ENCODE results near the gene ABCA7. TPM values are rescaled to one million over a fixed set of nuclear protein-coding genes. Genes with fewer than 3 reads are reported as not detected.
A peak's percentile ranks its signal among the peaks of the same experiment; 100 is the strongest.

The ABCA7 gene
- total and polyA plus RNA-seq, 4 experiments from 2014 or later, result 10.7 to 319 (median 162) TPM

DNA sequence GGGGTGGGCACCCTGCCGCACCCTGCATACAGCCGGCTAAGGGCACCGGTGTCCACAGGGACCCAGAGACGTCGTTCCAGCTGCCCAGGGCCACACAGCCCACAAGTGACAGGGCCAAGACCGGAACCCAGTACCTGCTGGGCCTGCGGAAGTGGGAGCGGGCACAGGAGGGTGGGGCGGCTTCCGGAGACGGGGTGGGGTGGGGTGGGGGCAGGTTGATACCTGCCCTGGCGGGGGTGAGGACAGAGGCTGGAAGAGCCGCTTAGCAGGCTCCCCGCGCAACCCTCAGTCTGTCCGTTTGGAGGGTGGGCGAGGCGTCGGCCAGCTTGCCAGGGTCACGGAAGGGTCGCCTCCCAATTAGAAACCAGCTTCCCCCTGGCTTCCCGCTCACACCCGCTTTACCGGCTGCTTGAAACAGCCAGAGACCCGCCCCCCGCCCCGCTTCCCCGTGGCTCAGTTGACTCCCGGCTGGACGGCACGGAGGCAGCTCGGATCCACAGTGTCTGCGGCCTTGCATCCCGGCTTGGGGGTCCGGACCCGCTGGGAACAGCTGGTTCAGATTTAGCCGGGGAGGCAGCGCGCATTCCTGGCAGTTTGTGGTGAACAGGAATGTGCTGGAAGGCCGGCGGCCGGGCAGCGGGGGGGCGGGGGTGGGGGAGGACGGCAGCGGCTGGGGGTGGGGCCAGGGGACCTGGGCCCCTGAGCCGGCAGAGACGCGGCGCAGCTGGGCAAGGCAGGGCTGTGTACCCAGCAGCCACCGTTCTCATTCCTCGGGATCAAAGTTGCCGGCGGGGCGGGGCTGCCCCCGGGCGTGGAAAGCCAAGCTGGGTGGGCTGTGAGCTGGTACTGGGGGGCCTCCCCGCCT lies 11.6 kb upstream of the ABCA7 start:
- Mint-ChIP-seq H3K27ac (peak overlapping the region; percentile 89 to 98 (median 93)), H3K36me3 (peaks cover 12 to 28% of the 10 kb centered on the region in 2 donors), H3K4me1 (peaks cover 10 to 40% (median 27%) of the 10 kb centered on the region in 4 donors), H3K4me3 (peak overlapping the region; percentile 89 to 98 (median 97)), H3K27me3 (no peaks in the 10 kb centered on the region), H3K9me3 (peaks cover 0 to 3% (median 0%) of the 10 kb centered on the region in 8 donors)
- POLR2A ChIA-PET (ENCODE audit: partially characterized antibody), result interaction anchor here (0.7 to 21.2 kb wide), 28 partner anchors 10 to 247 kb away, joined by 3 to 1029 read pairs (median 6); partner anchors contain the start of genes ABCA7, ARHGAP45, CIRBP and FAM174C
- Histone ChIP-seq H3K4me3 (ENCODE audit: low read length in 2 of 2) (peak overlapping the region; percentile 91 to 97), H3K4me1 (ENCODE audit: insufficient read depth, low read length) (peaks cover 49% of the 10 kb centered on the region), H3K36me3 (ENCODE audit: insufficient read depth, low read length) (peaks cover 18% of the 10 kb centered on the region), H3K27ac (ENCODE audit: low read depth, low read length) (peak overlapping the region; percentile 83), H3K9me3 (ENCODE audit: control insufficient read depth in 1 of 2, low read length in 2 of 2) (no peaks in the 10 kb centered on the region), H3K27me3 (ENCODE audit: insufficient read depth, low read length) (no peaks in the 10 kb centered on the region)
- peak; percentile 65 to 79 (median 75) for DNase-seq
- CTCF ChIA-PET (ENCODE audit: partially characterized antibody), result interaction anchor here (0.8 to 4.5 kb wide), 8 partner anchors 10 to 238 kb away, joined by 3 to 31 read pairs (median 4); partner anchors contain the start of genes ABCA7 and ARHGAP45
- intact Hi-C loops (cut with micrococcal nuclease), result loop anchor here (1.0 kb wide), 1 partner anchor 37 kb away; no protein-coding TSS in a partner anchor

DNA sequence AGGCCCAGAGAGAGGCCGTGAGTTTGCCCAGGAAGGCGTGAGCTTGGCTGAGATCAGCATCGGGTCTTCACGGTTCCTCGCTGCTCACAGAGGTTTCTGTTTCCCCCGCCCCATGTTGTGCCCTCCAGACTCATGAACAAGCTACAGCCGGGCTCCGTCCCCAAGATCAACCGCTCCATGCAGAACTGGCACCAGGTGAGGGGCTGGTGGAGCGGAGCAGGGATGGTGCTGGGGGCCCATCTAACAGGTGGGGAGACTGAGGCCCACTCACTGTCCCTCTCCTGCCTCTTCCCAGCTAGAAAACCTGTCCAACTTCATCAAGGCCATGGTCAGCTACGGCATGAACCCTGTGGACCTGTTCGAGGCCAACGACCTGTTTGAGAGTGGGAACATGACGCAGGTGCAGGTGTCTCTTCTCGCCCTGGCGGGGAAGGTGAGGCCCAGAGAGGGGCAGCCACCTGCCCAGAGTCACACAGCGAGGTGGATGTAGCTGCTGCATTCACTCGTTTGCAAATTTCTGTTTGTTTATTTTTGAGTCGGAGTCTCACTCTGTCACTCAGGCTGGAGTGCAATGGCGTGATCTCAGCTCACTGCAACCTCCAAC lies 7.5 kb upstream of the ABCA7 start:
- peaks cover 27% of the 10 kb centered on the region for H3K36me3 ChIP-seq (ENCODE audit: insufficient read depth, low read length)
- ChIA-PET POLR2A (ENCODE audit: partially characterized antibody) (interaction anchor here (0.8 to 21.2 kb wide), 7 partner anchors 7 to 237 kb away, joined by 3 to 1029 read pairs (median 6); partner anchors contain the start of genes ABCA7, ARHGAP45, CIRBP and RNU6-2), CTCF (ENCODE audit: partially characterized antibody) (interaction anchor here (0.7 to 2.9 kb wide), 8 partner anchors 11 to 234 kb away, joined by 3 to 18 read pairs (median 3); partner anchors contain the start of genes RNU6-2 and TMEM259)
- Mint-ChIP-seq H3K27me3 (no peaks in the 10 kb centered on the region), H3K36me3 (peaks cover 26 to 40% of the 10 kb centered on the region in 2 donors), H3K27ac (peak overlapping the region; percentile 36 to 89 (median 61)), H3K4me3 (peak overlapping the region in 1 of 8 donors; percentile 15), H3K9me3 (peaks cover 0 to 3% (median 0%) of the 10 kb centered on the region in 8 donors), H3K4me1 (peaks cover 19 to 63% (median 38%) of the 10 kb centered on the region in 4 donors)
- no peaks in the 10 kb centered on the region for H3K9me3 ChIP-seq (ENCODE audit: control insufficient read depth in 1 of 2, low read length in 2 of 2)
- H3K27me3 ChIP-seq (ENCODE audit: insufficient read depth, low read length), result no peaks in the 10 kb centered on the region
- intact Hi-C loops (cut with micrococcal nuclease), result no loop called here
- H3K4me1 ChIP-seq (ENCODE audit: insufficient read depth, low read length), result peaks cover 64% of the 10 kb centered on the region
- no peak overlapping the region for H3K4me3 ChIP-seq (ENCODE audit: low read length in 2 of 2)
- DNase-seq, result no peak
- peak overlapping the region; percentile 9 for H3K27ac ChIP-seq (ENCODE audit: low read depth, low read length)

DNA sequence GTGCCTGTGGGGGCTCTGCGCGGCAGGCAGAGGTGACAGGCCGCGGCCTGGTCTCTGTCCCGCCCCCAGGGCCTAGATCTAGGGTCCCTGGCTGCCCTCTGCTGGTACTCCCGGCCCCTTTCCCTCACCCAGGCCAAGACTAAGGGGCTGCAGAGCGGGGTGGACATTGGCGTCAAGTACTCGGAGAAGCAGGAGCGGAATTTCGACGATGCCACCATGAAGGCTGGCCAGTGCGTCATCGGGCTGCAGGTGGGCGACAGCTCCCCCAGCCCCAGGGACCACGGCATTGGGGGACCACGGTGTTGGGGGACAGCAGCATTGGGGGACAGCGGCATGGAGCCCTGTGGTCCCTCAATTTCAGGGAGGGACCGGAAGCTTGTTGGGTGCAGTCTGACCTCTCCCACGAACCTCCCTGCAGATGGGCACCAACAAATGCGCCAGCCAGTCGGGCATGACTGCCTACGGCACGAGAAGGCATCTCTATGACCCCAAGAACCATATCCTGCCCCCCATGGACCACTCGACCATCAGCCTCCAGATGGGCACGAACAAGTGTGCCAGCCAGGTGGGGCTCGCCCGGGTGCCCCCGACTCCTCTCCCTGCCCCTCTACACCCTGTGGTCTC lies 3.8 kb upstream of the ABCA7 start:
- no peak for DNase-seq
- CTCF ChIA-PET (ENCODE audit: partially characterized antibody), result interaction anchor here (1.2 to 4.7 kb wide), 5 partner anchors 7 to 31 kb away, joined by 3 to 31 read pairs (median 4); partner anchors contain the start of genes ARHGAP45 and RNU6-2
- POLR2A ChIA-PET (ENCODE audit: partially characterized antibody), result interaction anchor here (1.0 to 57.1 kb wide), 5 partner anchors 11 to 233 kb away, joined by 3 to 3893 read pairs (median 25); partner anchors contain the start of genes ARHGAP45, CIRBP, CNN2 and GPX4
- Histone ChIP-seq H3K27me3 (ENCODE audit: insufficient read depth, low read length) (no peaks in the 10 kb centered on the region), H3K4me1 (ENCODE audit: insufficient read depth, low read length) (peaks cover 65% of the 10 kb centered on the region), H3K27ac (ENCODE audit: low read depth, low read length) (no peak overlapping the region), H3K36me3 (ENCODE audit: insufficient read depth, low read length) (peaks cover 31% of the 10 kb centered on the region), H3K9me3 (ENCODE audit: control insufficient read depth in 1 of 2, low read length in 2 of 2) (no peaks in the 10 kb centered on the region), H3K4me3 (ENCODE audit: low read length in 2 of 2) (no peak overlapping the region)
- peak overlapping the region in 2 of 8 donors; percentile 29 to 48 for H3K4me3 Mint-ChIP-seq
- no peaks in the 10 kb centered on the region for H3K27me3 Mint-ChIP-seq
- peak overlapping the region; percentile 23 to 97 (median 82) for H3K27ac Mint-ChIP-seq
- H3K36me3 Mint-ChIP-seq, result peaks cover 27 to 55% of the 10 kb centered on the region in 2 donors
- peaks cover 32 to 76% (median 56%) of the 10 kb centered on the region in 4 donors for H3K4me1 Mint-ChIP-seq
- intact Hi-C loops (cut with micrococcal nuclease), result loop anchor here (2.0 to 5.0 kb wide), 2 partner anchors 35 to 54 kb away; partner anchors contain the start of genes GRIN3B and WDR18
- H3K9me3 Mint-ChIP-seq, result peaks cover 0 to 6% (median 0%) of the 10 kb centered on the region in 8 donors

DNA sequence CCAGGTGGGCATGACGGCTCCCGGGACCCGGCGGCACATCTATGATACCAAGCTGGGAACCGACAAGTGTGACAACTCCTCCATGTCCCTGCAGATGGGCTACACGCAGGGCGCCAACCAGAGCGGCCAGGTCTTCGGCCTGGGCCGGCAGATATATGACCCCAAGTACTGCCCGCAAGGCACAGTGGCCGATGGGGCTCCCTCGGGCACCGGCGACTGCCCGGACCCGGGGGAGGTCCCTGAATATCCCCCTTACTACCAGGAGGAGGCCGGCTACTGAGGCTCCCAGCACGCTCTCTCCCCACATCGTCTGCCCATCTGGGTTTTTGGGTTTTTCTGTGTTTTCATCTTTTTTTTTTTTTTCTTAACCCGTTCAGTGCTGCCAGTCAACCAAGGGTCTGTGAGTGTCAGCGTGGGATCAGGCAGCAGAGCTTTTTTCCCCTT lies 2.3 kb upstream of the ABCA7 start:
- DNase-seq, result peak in 1 of 5 donors; percentile 25
- Histone ChIP-seq H3K9me3 (ENCODE audit: control insufficient read depth in 1 of 2, low read length in 2 of 2) (no peaks in the 10 kb centered on the region), H3K4me3 (ENCODE audit: low read length in 2 of 2) (no peak overlapping the region), H3K36me3 (ENCODE audit: insufficient read depth, low read length) (peaks cover 25% of the 10 kb centered on the region), H3K27ac (ENCODE audit: low read depth, low read length) (peak overlapping the region; percentile 75), H3K4me1 (ENCODE audit: insufficient read depth, low read length) (peaks cover 63% of the 10 kb centered on the region), H3K27me3 (ENCODE audit: insufficient read depth, low read length) (no peaks in the 10 kb centered on the region)
- H3K36me3 Mint-ChIP-seq, result peaks cover 21 to 53% of the 10 kb centered on the region in 2 donors
- intact Hi-C loops (cut with micrococcal nuclease), result loop anchor here (2.0 to 5.0 kb wide), 2 partner anchors 37 to 55 kb away; partner anchors contain the start of genes GRIN3B and WDR18
- peaks cover 32 to 77% (median 53%) of the 10 kb centered on the region in 4 donors for H3K4me1 Mint-ChIP-seq
- peak overlapping the region; percentile 91 to 97 (median 94) for H3K27ac Mint-ChIP-seq
- H3K9me3 Mint-ChIP-seq, result peaks cover 0 to 6% (median 0%) of the 10 kb centered on the region in 8 donors
- peak overlapping the region in 7 of 8 donors; percentile 68 to 100 (median 95) for H3K4me3 Mint-ChIP-seq
- H3K27me3 Mint-ChIP-seq, result no peaks in the 10 kb centered on the region
- POLR2A ChIA-PET (ENCODE audit: partially characterized antibody), result interaction anchor here (0.6 to 57.1 kb wide), 10 partner anchors 8 to 241 kb away, joined by 3 to 3893 read pairs (median 8); partner anchors contain the start of genes ARHGAP45, CIRBP, CNN2 and FAM174C
- CTCF ChIA-PET (ENCODE audit: partially characterized antibody), result interaction anchor here (1.3 to 4.7 kb wide), 3 partner anchors 9 to 16 kb away, joined by 4 to 31 read pairs (median 4); partner anchors contain the start of gene RNU6-2

DNA sequence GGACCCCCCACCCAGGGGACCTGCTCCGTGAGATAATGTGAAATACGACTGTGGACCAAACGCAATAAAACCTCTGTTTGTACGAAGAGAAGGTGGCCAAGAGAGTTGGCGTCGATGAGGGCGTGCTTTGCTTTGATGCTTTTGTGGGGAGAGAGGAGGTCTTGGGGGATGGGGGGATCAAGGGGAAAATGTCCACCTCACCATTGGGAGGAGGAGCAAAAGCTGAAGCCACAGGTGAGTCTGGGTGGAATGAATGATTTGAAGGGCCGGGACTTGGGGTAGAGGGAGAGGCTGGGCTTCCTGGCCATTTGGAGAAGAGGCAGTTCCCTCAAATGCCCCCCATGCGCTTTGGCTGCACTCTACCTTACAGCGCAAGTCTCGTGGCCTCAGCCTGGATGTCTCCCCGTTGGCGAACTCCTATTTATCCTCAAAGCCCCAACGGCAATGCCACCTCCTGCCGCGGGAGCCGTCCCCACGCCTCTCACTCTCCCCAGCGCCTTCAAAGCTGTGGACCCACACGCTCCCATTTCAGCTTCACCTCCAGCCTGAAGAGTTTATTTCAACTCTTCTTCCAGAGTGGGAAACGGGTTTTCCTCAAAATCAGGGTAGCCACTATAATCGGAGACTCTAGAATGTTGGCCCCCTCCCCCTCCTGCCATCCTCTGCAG lies 795 bp upstream of the ABCA7 start:
- ChIA-PET POLR2A (ENCODE audit: partially characterized antibody) (interaction anchor here (1.1 to 57.1 kb wide), 21 partner anchors 9 to 428 kb away, joined by 3 to 3893 read pairs (median 6); partner anchors contain the start of genes ARHGAP45, CIRBP, CNN2 and FAM174C), CTCF (ENCODE audit: partially characterized antibody) (interaction anchor here (0.7 to 4.7 kb wide), 6 partner anchors 10 to 47 kb away, joined by 3 to 31 read pairs (median 4); partner anchors contain the start of gene ARHGAP45)
- Mint-ChIP-seq H3K9me3 (peaks cover 0 to 6% (median 0%) of the 10 kb centered on the region in 8 donors), H3K27me3 (no peaks in the 10 kb centered on the region), H3K4me1 (peaks cover 27 to 69% (median 48%) of the 10 kb centered on the region in 4 donors), H3K27ac (peak overlapping the region; percentile 91 to 97 (median 94)), H3K4me3 (peak overlapping the region in 7 of 8 donors; percentile 95 to 100 (median 98)), H3K36me3 (peaks cover 21 to 46% of the 10 kb centered on the region in 2 donors)
- Histone ChIP-seq H3K36me3 (ENCODE audit: insufficient read depth, low read length) (peaks cover 27% of the 10 kb centered on the region), H3K4me1 (ENCODE audit: insufficient read depth, low read length) (peaks cover 54% of the 10 kb centered on the region), H3K27me3 (ENCODE audit: insufficient read depth, low read length) (no peaks in the 10 kb centered on the region), H3K4me3 (ENCODE audit: low read length in 2 of 2) (peak overlapping the region; percentile 36 to 42), H3K27ac (ENCODE audit: low read depth, low read length) (peak overlapping the region; percentile 75), H3K9me3 (ENCODE audit: control insufficient read depth in 1 of 2, low read length in 2 of 2) (no peaks in the 10 kb centered on the region)
- DNase-seq, result peak in 2 of 5 donors; percentile 17 to 29
- intact Hi-C loops (cut with micrococcal nuclease), result loop anchor here (5.0 kb wide), 1 partner anchor 57 kb away; the partner anchor contains the start of gene WDR18

Measured in CD4-positive, alpha-beta memory T cell (primary cell).